ENCODE results near the gene TMEM168.

TMEM168 gene

GRCh38 chr7:112791465-112792168 is 1.4 kb upstream of the TMEM168 start:
- TF ChIP-seq, protein P1, sequence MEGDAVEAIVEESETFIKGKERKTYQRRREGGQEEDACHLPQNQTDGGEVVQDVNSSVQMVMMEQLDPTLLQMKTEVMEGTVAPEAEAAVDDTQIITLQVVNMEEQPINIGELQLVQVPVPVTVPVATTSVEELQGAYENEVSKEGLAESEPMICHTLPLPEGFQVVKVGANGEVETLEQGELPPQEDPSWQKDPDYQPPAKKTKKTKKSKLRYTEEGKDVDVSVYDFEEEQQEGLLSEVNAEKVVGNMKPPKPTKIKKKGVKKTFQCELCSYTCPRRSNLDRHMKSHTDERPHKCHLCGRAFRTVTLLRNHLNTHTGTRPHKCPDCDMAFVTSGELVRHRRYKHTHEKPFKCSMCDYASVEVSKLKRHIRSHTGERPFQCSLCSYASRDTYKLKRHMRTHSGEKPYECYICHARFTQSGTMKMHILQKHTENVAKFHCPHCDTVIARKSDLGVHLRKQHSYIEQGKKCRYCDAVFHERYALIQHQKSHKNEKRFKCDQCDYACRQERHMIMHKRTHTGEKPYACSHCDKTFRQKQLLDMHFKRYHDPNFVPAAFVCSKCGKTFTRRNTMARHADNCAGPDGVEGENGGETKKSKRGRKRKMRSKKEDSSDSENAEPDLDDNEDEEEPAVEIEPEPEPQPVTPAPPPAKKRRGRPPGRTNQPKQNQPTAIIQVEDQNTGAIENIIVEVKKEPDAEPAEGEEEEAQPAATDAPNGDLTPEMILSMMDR (conservative IDR thresholded peaks at IDR 0.05; ENCODE audit: low read depth, low read length): no peak
- no peak overlapping the region for H3K4me3 ChIP-seq (ENCODE audit: low read depth, low read length)
- no peak for DNase-seq (ENCODE audit: low read depth)

DNA sequence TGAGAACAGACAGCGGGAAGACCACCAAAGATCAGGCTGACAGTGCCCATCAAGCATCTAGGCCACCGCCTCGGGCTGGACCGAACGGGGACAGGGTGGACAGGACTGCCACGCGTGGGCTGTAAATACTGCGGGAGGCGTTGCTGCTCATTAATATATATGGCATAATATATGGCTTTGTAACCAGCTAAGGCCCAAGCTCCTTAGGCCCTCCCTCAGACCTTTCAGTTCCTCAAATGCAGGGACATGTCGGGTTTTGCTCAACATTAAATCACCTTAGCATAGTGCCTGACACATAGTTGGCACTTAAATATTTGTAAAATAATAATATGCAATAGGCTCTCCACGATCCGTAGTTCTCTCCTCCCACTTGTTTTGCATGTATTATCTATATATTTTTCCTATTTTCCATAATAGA is 402 bp upstream of the TMEM168 start:
- DNase-seq (ENCODE audit: low read depth): peak; percentile 22
- TF ChIP-seq, protein P1 (conservative IDR thresholded peaks at IDR 0.05; ENCODE audit: low read depth, low read length): no peak
- peak overlapping the region; percentile 89 for H3K4me3 ChIP-seq (ENCODE audit: low read depth, low read length)

- DNase-seq (ENCODE audit: low read depth): no peak
- peak overlapping the region; percentile 89 for H3K4me3 ChIP-seq (ENCODE audit: low read depth, low read length)
- TF ChIP-seq, protein P1 (conservative IDR thresholded peaks at IDR 0.05; ENCODE audit: low read depth, low read length): no peak
Measured at GRCh38 chr7:112789453-112789816, 758 bp downstream of the TMEM168 start.

GRCh38 chr7:112788778-112789343 is 1.3 kb downstream of the TMEM168 start:
- peak overlapping the region; percentile 89 for H3K4me3 ChIP-seq (ENCODE audit: low read depth, low read length)

GRCh38 chr7:112784603-112785002 is 5.6 kb downstream of the TMEM168 start:
- H3K4me3 ChIP-seq (ENCODE audit: low read depth, low read length): no peak overlapping the region
- no peak for DNase-seq (ENCODE audit: low read depth)
- TF ChIP-seq, protein P1 (conservative IDR thresholded peaks at IDR 0.05; ENCODE audit: low read depth, low read length): no peak

More at GRCh38 chr7:112788778-112789343, 1.3 kb downstream of the TMEM168 start:
- no peak for DNase-seq (ENCODE audit: low read depth)
- TF ChIP-seq, protein P1 (conservative IDR thresholded peaks at IDR 0.05; ENCODE audit: low read depth, low read length): no peak

DNA sequence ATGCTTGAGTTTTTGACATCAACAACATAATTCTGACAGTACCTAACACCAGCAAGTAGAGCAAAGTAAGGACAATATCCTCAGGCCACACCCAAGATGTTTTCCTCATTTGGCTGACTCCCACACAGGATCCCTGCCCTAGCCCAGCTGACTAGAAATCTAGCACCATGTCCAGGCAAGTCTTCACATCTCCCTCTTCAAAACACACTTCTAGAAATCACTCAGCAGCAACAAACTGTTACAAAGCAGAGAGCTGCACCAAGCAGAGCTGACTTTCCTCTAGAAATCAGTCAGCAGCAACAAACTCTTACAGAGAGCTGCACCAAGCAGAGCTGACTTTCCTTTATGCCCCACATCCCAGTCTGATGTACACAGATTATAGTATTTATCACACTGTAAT is 7.7 kb downstream of the TMEM168 start:
- no peak for DNase-seq (ENCODE audit: low read depth)

More for the DNA sequence above, 7.7 kb downstream of the TMEM168 start:
- TF ChIP-seq, protein P1 (conservative IDR thresholded peaks at IDR 0.05; ENCODE audit: low read depth, low read length): no peak
- no peak overlapping the region for H3K4me3 ChIP-seq (ENCODE audit: low read depth, low read length)
